GM18520 (cell line): ENCODE results near the gene IL10RA.
A peak's percentile ranks its signal among the peaks of the same experiment; 100 is the strongest.

Experiments used
- ATAC-seq: cut with Tn5 transposase; IDR thresholded peaks from one replicate; pipeline ENCODE4 v1.9.1; 2021; ENCODE audit not compliant: unreplicated experiment

IL10RA gene

DNA sequence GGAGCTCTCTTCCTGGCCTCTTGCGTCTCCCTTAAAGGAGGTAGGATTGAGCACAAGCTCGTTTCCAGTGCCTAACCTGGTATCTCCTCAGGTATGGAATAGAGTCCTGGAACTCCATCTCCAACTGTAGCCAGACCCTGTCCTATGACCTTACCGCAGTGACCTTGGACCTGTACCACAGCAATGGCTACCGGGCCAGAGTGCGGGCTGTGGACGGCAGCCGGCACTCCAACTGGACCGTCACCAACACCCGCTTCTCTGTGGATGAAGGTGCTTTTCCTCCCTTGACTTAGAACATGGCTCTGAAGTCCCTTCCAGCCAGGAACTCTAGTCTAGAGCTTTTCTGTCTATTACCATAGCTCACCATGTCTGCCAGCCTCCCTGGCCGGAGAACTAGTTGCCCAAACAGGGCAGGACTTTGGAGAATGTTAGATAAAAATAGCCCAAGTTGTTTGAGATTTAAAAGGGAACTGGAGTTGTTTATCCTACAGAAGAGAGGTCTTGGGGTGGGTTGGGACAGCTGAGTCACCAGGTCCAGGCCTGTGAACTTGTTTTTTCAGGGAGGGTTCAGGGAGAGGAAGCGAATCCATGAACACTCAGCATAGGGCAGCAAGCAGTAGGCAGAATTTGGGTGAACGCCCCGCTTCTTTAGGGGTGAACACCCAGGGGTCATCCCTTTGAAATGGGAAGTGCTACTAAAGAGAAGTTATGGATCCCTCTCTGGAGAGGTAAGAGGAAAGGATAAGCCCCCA, 3.3 kb downstream of the IL10RA start:
- ATAC-seq: no peak

DNA sequence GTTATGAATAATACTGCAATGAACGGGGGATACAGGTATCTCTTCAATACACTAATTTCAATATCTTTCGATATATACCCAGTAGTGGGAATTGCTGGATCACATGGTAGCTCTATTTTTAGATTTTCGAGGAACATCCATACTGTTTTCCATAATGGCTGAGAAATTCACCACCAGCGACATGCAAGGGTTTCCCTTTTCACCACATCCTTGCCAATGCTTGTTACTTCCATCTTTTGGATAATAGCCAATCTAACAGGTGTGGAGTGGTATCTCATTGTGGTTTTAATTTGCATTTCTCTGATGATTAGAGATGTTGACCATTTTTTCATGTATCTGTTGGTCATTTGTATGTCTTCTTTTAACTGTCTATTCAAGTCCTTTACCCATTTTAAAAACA, 5.9 kb downstream of the IL10RA start:
- ATAC-seq: no peak

DNA sequence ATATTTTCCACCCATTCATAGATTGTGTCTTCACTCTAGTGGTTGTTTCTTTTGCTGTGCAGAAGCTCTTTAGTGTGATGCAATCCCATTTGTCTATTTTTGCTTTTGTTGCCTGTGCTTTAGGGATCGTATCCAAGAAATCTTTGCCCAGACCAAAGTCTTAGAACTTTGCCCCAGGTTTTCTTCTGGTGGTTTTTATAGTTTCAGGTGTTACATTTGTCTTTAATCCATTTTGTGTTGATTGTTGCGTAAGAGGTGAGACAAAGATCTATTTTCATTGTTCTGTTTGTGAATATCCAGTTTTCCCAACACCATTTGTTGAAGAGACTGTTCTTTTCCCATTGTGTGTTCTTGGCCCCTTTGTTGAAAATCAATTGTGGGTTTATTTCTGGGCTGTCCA, 6.4 kb downstream of the IL10RA start:
- no peak for ATAC-seq

DNA sequence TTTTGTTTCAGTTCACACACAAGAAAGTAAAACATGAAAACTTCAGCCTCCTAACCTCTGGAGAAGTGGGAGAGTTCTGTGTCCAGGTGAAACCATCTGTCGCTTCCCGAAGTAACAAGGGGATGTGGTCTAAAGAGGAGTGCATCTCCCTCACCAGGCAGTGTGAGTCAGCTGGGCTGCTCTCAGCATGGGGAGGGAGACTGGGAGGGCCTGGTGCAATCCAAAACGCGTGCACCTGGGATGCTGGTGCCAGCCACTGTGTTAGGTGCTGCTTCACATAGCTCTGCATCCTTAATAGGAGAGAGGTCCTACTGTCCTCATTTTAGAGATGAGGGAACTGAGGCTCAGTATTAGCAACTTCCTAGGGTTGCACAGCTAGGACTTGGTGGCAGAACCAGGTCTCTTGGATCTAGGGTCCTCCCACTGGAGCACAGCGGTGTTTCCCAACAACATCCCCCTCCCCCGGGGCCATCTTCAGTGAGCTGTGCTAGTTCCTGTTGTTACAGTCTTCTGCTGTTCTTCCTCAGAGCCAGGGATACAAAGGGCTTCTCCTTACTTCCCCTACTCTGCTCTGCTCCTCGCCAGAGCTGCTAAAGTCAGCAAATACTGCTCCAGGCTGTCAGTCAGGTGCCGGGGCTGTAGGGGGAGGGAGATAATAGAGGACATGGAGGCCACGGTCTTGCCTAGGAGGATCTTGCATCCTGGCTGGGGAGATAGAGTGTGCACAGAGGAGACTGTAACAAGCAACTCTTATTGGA, 8.0 kb downstream of the IL10RA start:
- no peak for ATAC-seq

DNA sequence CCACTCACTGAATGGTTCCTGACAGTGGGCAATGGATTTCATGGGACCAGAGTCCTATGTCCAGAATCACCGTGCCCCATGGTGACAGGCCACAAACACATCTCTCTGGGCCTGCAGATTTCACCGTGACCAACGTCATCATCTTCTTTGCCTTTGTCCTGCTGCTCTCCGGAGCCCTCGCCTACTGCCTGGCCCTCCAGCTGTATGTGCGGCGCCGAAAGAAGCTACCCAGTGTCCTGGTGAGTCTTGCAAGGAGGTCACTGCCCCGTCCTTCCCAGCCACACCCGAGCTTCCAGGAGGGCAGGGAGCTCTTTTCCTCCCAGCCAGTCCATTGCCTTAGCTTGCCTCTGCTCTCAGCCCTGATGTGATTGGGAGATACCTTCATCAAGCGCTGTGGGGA, 9.3 kb downstream of the IL10RA start:
- no peak for ATAC-seq

DNA sequence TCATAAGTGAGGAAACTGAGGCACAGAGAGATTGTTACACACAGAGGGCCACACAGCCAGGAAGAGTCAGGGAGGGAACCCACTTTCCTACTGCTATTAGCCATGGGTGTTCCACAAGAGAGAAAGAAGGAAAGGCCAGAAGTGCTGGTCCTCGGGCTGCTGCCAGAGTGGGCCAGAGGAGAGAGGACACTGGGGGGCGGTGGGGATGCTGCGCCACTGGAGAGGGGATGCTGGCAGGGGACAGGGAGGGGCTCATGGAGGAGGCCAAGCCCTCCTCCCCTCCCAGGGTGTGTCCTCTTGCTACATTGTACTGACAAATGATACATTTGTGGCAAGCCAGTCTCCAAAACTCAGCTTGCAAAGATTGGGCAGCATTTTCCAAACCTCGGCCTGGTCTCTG, 9.9 kb downstream of the IL10RA start:
- no peak for ATAC-seq

DNA sequence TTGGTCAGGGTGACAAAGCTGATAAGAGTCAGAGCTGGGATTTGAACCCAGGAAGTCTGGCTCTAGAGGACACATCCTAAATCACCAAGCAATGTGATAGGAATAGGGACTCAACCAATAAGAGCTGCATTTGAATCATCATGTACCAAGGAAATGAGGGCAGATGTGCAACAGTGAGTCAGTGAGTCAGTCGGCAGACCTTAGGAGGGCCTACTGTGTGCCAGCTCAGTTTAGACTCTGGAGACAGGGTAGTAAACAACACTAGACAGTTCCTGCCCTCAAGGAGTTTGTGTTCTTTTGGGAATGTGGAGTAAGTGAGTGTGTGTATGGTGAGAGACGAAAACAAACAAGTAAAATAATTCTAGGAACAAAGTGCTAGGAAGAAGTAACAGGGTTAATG, 11.2 kb downstream of the IL10RA start:
- ATAC-seq: no peak

DNA sequence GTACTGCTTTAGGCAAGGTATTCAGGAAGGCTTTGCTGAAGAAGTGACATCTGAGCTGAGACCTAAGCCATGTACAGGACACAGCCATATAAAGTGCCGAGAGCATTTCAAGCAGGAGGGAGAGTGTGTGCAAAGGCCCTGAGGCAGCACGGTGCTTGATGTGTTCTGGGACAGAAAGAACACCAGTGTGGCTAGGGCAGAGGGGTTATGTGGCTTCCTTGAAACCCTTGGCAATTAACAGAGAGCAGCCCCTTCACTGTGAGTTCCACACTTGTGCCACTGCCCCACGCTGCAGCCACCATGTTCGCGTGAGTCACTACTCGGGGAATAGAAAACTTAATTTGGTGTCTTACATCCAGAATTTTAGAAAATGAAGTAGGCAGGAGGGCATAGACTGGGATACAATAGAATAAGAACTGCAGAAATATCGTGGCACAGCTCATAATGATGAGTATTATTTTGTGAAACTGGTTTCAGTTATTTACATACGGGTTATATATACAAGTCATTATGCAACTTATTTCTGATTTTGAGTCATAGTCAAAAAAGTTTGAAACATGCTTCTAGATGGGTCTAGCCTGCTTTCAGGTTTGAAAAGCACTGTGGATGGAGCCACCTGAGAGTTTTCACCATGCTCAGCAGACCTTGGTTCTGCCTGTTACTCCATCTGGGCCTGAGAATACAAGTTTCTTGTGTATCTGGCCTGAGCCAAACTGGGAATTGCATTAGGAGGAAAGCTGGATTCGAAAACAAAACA, 11.8 kb downstream of the IL10RA start:
- peak; percentile 75 for ATAC-seq

DNA sequence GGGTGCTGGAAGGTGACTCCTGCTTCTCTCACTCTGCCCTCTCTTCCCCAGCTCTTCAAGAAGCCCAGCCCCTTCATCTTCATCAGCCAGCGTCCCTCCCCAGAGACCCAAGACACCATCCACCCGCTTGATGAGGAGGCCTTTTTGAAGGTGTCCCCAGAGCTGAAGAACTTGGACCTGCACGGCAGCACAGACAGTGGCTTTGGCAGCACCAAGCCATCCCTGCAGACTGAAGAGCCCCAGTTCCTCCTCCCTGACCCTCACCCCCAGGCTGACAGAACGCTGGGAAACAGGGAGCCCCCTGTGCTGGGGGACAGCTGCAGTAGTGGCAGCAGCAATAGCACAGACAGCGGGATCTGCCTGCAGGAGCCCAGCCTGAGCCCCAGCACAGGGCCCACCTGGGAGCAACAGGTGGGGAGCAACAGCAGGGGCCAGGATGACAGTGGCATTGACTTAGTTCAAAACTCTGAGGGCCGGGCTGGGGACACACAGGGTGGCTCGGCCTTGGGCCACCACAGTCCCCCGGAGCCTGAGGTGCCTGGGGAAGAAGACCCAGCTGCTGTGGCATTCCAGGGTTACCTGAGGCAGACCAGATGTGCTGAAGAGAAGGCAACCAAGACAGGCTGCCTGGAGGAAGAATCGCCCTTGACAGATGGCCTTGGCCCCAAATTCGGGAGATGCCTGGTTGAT, 12.6 kb downstream of the IL10RA start:
- ATAC-seq: no peak

DNA sequence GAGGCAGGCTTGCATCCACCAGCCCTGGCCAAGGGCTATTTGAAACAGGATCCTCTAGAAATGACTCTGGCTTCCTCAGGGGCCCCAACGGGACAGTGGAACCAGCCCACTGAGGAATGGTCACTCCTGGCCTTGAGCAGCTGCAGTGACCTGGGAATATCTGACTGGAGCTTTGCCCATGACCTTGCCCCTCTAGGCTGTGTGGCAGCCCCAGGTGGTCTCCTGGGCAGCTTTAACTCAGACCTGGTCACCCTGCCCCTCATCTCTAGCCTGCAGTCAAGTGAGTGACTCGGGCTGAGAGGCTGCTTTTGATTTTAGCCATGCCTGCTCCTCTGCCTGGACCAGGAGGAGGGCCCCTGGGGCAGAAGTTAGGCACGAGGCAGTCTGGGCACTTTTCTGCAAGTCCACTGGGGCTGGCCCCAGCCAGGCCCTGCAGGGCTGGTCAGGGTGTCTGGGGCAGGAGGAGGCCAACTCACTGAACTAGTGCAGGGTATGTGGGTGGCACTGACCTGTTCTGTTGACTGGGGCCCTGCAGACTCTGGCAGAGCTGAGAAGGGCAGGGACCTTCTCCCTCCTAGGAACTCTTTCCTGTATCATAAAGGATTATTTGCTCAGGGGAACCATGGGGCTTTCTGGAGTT, 13.3 kb downstream of the IL10RA start:
- ATAC-seq: no peak

DNA sequence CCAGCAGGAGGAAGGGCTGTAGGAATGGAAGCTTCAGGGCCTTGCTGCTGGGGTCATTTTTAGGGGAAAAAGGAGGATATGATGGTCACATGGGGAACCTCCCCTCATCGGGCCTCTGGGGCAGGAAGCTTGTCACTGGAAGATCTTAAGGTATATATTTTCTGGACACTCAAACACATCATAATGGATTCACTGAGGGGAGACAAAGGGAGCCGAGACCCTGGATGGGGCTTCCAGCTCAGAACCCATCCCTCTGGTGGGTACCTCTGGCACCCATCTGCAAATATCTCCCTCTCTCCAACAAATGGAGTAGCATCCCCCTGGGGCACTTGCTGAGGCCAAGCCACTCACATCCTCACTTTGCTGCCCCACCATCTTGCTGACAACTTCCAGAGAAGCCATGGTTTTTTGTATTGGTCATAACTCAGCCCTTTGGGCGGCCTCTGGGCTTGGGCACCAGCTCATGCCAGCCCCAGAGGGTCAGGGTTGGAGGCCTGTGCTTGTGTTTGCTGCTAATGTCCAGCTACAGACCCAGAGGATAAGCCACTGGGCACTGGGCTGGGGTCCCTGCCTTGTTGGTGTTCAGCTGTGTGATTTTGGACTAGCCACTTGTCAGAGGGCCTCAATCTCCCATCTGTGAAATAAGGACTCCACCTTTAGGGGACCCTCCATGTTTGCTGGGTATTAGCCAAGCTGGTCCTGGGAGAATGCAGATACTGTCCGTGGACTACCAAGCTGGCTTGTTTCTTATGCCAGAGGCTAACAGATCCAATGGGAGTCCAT, 14.1 kb downstream of the IL10RA start:
- no peak for ATAC-seq

DNA sequence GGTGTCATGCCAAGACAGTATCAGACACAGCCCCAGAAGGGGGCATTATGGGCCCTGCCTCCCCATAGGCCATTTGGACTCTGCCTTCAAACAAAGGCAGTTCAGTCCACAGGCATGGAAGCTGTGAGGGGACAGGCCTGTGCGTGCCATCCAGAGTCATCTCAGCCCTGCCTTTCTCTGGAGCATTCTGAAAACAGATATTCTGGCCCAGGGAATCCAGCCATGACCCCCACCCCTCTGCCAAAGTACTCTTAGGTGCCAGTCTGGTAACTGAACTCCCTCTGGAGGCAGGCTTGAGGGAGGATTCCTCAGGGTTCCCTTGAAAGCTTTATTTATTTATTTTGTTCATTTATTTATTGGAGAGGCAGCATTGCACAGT, 14.6 kb downstream of the IL10RA start:
- no peak for ATAC-seq

DNA sequence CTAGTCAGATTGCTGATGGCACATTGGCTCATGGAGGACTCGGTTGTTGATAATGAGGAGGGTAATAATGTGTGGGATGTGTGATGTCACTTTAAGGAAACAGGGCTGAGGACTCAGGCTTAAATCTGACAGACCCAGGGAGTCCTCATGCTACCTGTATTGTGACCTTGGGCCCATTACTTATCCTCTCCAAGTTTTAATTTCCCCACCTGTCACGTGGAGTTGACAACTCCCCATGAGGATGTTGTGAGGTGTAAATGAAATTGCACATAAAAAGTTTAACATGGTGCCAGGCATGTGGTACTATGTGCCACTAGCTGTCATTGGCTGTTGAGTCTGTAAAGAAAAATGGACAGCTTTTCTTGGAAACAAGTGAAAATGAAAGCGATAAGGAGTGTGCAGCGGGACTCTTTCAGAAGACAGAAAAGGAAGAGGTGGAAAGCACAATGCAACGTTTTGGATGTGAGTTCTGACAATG, 15.3 kb downstream of the IL10RA start:
- no peak for ATAC-seq

DNA sequence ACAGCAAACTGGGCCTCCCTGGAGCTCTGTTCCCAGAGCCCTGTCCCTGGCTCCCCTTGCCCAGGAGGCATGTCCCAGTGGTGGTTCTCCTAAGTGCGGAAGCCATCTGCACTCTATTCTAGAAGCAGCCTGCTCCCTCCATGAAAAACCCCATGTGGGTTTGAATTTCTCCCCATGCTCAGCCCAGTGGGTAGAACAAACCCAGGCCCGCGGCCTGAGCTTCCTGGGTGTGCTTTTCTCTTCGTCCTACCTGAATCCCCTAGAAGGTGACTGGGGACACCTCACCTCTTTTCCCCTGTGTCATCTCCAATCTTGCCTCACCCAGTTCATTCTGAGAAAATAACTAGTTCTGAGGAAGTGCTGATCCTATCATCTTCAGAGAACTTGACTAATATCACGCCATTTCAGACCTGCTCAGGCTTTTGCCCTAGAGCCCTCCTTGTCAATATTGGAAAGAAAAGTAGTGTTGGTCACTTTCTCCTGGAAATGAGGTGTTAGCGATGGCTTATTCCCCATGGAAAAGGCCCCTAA, 15.9 kb downstream of the IL10RA start:
- ATAC-seq: no peak

DNA sequence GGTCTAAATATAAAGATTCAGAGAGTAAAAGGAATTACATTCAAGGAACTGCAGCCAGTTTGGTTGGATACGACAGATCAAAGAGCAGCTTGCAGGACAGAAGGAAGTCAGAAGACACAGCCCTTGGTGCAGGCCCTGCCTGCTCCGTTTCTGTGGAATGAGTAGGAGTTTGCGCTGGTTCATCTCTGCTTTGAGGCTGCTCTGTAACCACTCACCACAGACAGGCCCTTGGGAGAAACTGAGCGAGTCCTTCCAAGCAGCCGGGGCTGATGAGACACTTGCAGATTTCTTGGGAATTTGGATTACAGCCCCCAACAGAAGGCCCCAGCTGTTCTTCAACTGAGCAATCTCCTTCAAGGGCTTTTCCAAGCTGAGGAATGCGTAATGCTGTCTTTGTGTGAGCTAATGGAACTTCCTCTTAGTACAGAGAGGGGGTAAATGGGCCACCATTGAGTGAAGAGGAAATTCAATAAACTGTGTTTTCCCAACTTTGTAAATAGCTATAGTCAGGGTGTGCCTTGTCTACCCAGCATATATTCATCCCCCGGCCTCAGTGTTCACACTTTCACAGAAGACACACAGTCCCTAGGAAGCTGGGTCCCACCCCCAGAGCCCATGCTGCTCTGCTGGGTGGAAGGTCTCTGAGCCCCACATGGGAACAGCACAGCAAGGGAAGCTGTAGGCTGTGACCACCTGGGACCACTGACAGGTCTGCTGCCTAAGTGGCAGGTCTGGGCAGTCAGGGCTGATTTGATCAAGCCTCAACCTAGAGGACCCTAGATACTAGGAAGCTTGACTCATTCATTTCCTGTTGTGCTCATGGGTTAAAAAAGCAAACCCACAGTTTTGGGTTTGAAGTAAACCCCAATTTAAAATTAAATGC, 16.6 kb downstream of the IL10RA start:
- ATAC-seq: no peak

DNA sequence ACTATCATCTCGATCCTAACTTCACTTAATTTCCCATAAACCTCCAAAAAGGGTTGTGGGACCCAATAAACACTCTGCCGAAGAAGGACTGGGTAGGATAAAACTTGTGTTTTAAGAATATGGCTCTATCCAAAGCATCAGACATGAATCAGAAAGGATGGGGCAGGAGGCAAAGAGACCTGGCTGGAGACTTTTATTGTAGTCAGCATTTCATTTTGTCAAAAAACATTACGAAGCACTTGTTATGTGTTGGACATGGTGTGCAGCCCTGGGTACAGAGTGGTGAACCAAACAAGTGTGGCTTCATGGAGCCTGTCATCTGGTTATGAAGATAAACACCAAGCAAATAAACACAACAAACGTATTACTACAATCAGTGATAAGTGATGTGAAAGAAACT, 17.3 kb downstream of the IL10RA start:
- no peak for ATAC-seq

DNA sequence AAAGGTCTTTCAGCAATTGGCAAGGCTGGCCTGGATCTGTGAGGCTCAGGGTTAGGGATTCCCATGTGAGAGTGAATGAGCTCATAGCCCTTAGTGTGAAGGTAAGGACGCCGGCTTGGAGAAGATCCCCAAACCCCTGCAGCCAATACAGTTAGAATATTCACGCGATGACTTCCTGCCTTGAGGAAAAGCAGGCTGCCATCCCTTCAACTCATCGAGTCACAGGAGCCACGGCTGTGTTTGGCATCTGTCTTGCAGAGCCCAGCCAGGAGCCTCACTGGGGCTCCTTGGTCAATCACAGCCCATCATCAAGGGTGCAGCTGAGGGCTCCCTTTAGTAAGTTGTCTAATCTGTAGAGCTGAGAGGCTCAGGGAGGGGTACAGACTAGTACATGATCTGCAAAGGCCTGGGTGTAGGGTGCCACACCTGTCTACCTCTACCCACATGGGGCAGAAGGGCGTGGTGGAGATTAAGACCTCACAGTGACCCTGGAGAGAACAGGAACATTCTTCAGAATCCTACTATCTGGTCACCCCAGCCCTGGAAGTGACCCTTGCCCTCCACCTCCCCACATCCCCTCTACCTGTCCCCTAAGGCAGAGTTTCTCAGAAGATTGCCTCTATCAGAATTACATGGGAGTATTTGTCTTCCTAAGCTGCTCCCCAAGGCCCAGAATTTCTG, 18.5 kb downstream of the IL10RA start:
- ATAC-seq: no peak
